ENCODE results near the gene KLC1.

Gene KLC1

GRCh38 chr14:103735815-103736545, 107.0 kb downstream of the KLC1 start:
- no peak for DNase-seq (ENCODE audit: low read depth in 2 of 2)

GRCh38 chr14:103736546-103737431, 107.8 kb downstream of the KLC1 start:
- DNase-seq (ENCODE audit: low read depth in 2 of 2) = no peak

GRCh38 chr14:103737432-103738045, 108.5 kb downstream of the KLC1 start:
- DNase-seq (ENCODE audit: low read depth in 2 of 2) = no peak

- no peak for DNase-seq (ENCODE audit: low read depth in 2 of 2)
Observed at GRCh38 chr14:103738166-103738565, 109.2 kb downstream of the KLC1 start.

- DNase-seq (ENCODE audit: low read depth in 2 of 2) = no peak
Observed at GRCh38 chr14:103738701-103739451, 109.9 kb downstream of the KLC1 start.

GRCh38 chr14:103739466-103739792, 110.4 kb downstream of the KLC1 start:
- DNase-seq (ENCODE audit: low read depth in 2 of 2) = no peak

GRCh38 chr14:103739793-103740501, 110.9 kb downstream of the KLC1 start:
- DNase-seq (ENCODE audit: low read depth in 2 of 2) = no peak

GRCh38 chr14:103740991-103741689, 112.1 kb downstream of the KLC1 start:
- DNase-seq (ENCODE audit: low read depth in 2 of 2) = no peak

GRCh38 chr14:103741876-103742275, 112.9 kb downstream of the KLC1 start:
- no peak for DNase-seq (ENCODE audit: low read depth in 2 of 2)

GRCh38 chr14:103742499-103743255, 113.7 kb downstream of the KLC1 start:
- no peak for DNase-seq (ENCODE audit: low read depth in 2 of 2)

- no peak for DNase-seq (ENCODE audit: low read depth in 2 of 2)
Observed at GRCh38 chr14:103743691-103744090, 114.7 kb downstream of the KLC1 start.

- no peak for DNase-seq (ENCODE audit: low read depth in 2 of 2)
Observed at GRCh38 chr14:103744621-103745395, 115.8 kb downstream of the KLC1 start.

- DNase-seq (ENCODE audit: low read depth in 2 of 2) = no peak
Observed at GRCh38 chr14:103745424-103745823, 116.4 kb downstream of the KLC1 start.

GRCh38 chr14:103746701-103747100, 117.7 kb downstream of the KLC1 start:
- DNase-seq (ENCODE audit: low read depth in 2 of 2) = no peak

- no peak for DNase-seq (ENCODE audit: low read depth in 2 of 2)
Observed at GRCh38 chr14:103748534-103748857, 119.5 kb downstream of the KLC1 start.

- no peak for DNase-seq (ENCODE audit: low read depth in 2 of 2)
Observed at GRCh38 chr14:103749452-103749851, 120.4 kb downstream of the KLC1 start.

- no peak for DNase-seq (ENCODE audit: low read depth in 2 of 2)
Observed at GRCh38 chr14:103749860-103750259, 120.8 kb downstream of the KLC1 start.
